HL-60 (cell line): ENCODE data around the gene TRUB2.

Experiments
- GABPA ChIP-seq: IDR thresholded peaks from 2 replicates; pipeline ENCODE4 v1.6.1; 2012; ENCODE audit warnings: low read depth
- POLR2AphosphoS5 ChIP-seq: IDR thresholded peaks from 2 replicates; pipeline ENCODE4 v1.6.1; 2012; ENCODE audit warnings: low read depth
- REST ChIP-seq: IDR thresholded peaks from 2 replicates; pipeline ENCODE4 v1.6.1; 2012; ENCODE audit warnings: low read depth; ENCODE audit not compliant: insufficient replicate concordance
- SPI1 ChIP-seq: IDR thresholded peaks from 2 replicates; pipeline ENCODE4 v1.6.1; 2012; ENCODE audit warnings: low read depth, mild to moderate bottlenecking, borderline replicate concordance
- TF ChIP-seq, protein P1 (sequence below): IDR thresholded peaks from one replicate; pipeline ENCODE4 v1.5.1; 2011; ENCODE audit warnings: low read length, control low read depth, inconsistent platforms; ENCODE audit not compliant: insufficient read depth

DNA sequence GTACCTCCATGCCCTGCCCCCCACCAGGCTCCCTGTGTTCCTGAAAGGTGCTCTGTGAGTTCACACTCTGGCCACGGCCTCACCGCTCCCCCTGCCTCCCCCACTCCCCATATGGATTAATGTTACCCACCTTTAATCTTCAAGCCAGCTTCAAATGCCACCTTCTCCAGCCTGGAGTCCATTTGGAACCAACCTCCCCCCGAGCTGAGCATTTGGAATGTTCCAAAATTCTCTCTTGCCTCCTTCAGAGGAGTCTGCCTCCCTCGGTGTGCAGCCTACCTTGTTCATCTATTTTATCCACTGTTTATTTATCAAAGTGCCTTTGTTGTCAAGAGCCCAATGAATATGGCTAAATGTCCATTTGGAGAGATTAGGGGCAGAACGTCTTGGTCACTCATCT lies 50.7 kb downstream of the TRUB2 start:
- TF ChIP-seq, protein P1, sequence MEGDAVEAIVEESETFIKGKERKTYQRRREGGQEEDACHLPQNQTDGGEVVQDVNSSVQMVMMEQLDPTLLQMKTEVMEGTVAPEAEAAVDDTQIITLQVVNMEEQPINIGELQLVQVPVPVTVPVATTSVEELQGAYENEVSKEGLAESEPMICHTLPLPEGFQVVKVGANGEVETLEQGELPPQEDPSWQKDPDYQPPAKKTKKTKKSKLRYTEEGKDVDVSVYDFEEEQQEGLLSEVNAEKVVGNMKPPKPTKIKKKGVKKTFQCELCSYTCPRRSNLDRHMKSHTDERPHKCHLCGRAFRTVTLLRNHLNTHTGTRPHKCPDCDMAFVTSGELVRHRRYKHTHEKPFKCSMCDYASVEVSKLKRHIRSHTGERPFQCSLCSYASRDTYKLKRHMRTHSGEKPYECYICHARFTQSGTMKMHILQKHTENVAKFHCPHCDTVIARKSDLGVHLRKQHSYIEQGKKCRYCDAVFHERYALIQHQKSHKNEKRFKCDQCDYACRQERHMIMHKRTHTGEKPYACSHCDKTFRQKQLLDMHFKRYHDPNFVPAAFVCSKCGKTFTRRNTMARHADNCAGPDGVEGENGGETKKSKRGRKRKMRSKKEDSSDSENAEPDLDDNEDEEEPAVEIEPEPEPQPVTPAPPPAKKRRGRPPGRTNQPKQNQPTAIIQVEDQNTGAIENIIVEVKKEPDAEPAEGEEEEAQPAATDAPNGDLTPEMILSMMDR: no peak
- no peak for TF ChIP-seq POLR2AphosphoS5
- TF ChIP-seq GABPA: no peak
- no peak for TF ChIP-seq REST
- no peak for TF ChIP-seq SPI1
